Natural killer cell (primary cell): ENCODE data around the gene TSPO2. TPM values are rescaled to one million over a fixed set of nuclear protein-coding genes. Genes with fewer than 3 reads are reported as not detected.

ENCODE experiments used
- ATAC-seq, 3 donors: fragments of 150-1000 bp in 2 of 3; fragments of 200-7000 bp in 1 of 3; cut with Tn5 transposase; 1 replicate in 1 of 3; 2 replicates in 2 of 3; pipeline ENCODE4 v1.10.0; 2021; ENCODE audit warnings: mild to moderate bottlenecking in 2 of 3, moderate library complexity in 2 of 3
- DNase-seq, 2 donors: peaks; one replicate each; pipeline versions ENCODE4 v3.0.0 to v3.0.0-alpha.2; 2013 to 2021; ENCODE audit warnings: mixed read lengths in 1 of 2
- H3K27ac ChIP-seq: one replicate; pipeline ENCODE4 v1.5.1; 2013; ENCODE audit warnings: mild to moderate bottlenecking, low read length
- H3K27me3 ChIP-seq: one replicate; pipeline ENCODE4 v1.6.1; 2013; ENCODE audit warnings: low read length; ENCODE audit not compliant: control insufficient read depth, insufficient read depth
- H3K36me3 ChIP-seq: one replicate; pipeline ENCODE4 v1.6.1; 2013; ENCODE audit warnings: low read length; ENCODE audit not compliant: control insufficient read depth, insufficient read depth
- H3K4me1 ChIP-seq: one replicate; pipeline ENCODE4 v1.6.1; 2013; ENCODE audit warnings: low read length; ENCODE audit not compliant: control insufficient read depth, insufficient read depth
- H3K4me3 ChIP-seq: one replicate; pipeline ENCODE4 v1.5.1; 2013; ENCODE audit warnings: low read length
- H3K9me3 ChIP-seq: one replicate; pipeline ENCODE4 v1.6.1; 2013; ENCODE audit warnings: low read length; ENCODE audit not compliant: control insufficient read depth, insufficient read depth
- H3K27ac Mint-ChIP-seq, 2 donors: one replicate each; pipeline ENCODE4 v1.8.0; 2022; ENCODE audit warnings: mild to moderate bottlenecking in 2 of 2, mixed read lengths in 2 of 2, moderate library complexity in 1 of 2
- H3K27me3 Mint-ChIP-seq, 2 donors: one replicate each; pipeline ENCODE4 v1.8.0; 2022; ENCODE audit warnings: low read depth in 2 of 2, mixed read lengths in 2 of 2
- H3K36me3 Mint-ChIP-seq: one replicate; pipeline ENCODE4 v1.8.0; 2022; ENCODE audit warnings: mixed read lengths
- H3K4me1 Mint-ChIP-seq, 2 donors: one replicate each; pipeline ENCODE4 v1.8.0; 2022; ENCODE audit warnings: mixed read lengths in 2 of 2
- H3K4me3 Mint-ChIP-seq: one replicate; pipeline ENCODE4 v1.8.0; 2022; ENCODE audit warnings: mild to moderate bottlenecking, moderate library complexity, mixed read lengths
- H3K9me3 Mint-ChIP-seq, 2 donors: one replicate each; pipeline ENCODE4 v1.8.0; 2022; ENCODE audit warnings: mixed read lengths in 2 of 2
- CTCF ChIP-seq: fragments of 200-600 bp; IDR thresholded peaks from one replicate; pipeline ENCODE4 v1.8.0; 2022; ENCODE audit warnings: antibody characterized with exemption
- WGBS: methylation state at CpG from one replicate; pipeline ENCODE4 v1.1.7; 2013; ENCODE audit warnings: missing lambda C conversion rate; ENCODE audit not compliant: insufficient coverage; 5-methylcytosine and 5-hydroxymethylcytosine counted together
- intact Hi-C: fragments of 100-400 bp; cut with micrococcal nuclease; formaldehyde crosslinking; loops from one replicate; pipeline ENCODE4 v1.14.2; 2022
- total RNA-seq, 4 donors: library from RNA; stranded (reverse); fragments of 120-200 nt in 1 of 4; gene quantifications; one replicate each; pipeline versions ENCODE4 v1.2.3 to v1.2.4, GENCODE V29; 2013 to 2022

Gene TSPO2
- total RNA-seq, 3 donors from 2014 or later (not counting 1 experiment from before 2014, with no cell fraction given) = not detected

GRCh38 chr6:41036186-41036585 is 6.1 kb upstream of the TSPO2 start:
- no peak overlapping the region for H3K27ac ChIP-seq
- Mint-ChIP-seq H3K4me3 (no peak overlapping the region), H3K27me3 (no peaks in the 10 kb centered on the region), H3K36me3 (no peaks in the 10 kb centered on the region), H3K9me3 (no peaks in the 10 kb centered on the region), H3K27ac (no peak overlapping the region), H3K4me1 (no peaks in the 10 kb centered on the region)
- ATAC-seq (no peak), DNase-seq (no peak)
- no peaks in the 10 kb centered on the region for H3K27me3 ChIP-seq
- intact Hi-C loops = loop anchor here (5.0 kb wide), 1 partner anchor 1054 kb away; no protein-coding TSS in a partner anchor
- no peak overlapping the region for H3K4me3 ChIP-seq
- no peaks in the 10 kb centered on the region for H3K4me1 ChIP-seq
- WGBS = 75% methylated on average over 2 of the region's 3 CpGs
- TF ChIP-seq CTCF = no peak
- H3K36me3 ChIP-seq = no peaks in the 10 kb centered on the region
- no peaks in the 10 kb centered on the region for H3K9me3 ChIP-seq

DNA sequence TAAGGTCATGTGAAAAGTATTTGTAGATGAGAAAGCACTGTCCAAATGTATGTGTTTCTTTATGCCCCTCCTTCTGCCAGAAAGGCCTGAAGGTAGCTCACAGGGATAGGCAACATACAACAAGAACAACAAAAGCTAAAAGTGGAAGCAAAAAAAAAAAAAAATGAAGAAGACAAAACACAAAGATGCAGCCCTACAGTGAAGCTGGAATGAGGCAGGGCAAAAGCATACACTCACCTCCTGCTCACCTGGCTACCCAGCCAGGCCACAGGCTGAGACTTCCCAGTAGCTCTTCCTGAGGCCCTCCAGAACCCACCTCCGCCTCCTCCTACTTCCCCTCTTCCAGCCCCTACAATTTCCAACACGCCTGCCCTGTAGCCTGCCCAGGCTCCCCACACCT is 5.7 kb upstream of the TSPO2 start:
- Histone ChIP-seq H3K4me3 (no peak overlapping the region), H3K27me3 (no peaks in the 10 kb centered on the region), H3K9me3 (no peaks in the 10 kb centered on the region), H3K4me1 (no peaks in the 10 kb centered on the region), H3K36me3 (no peaks in the 10 kb centered on the region), H3K27ac (no peak overlapping the region)
- intact Hi-C loops = loop anchor here (5.0 kb wide), 1 partner anchor 1054 kb away; no protein-coding TSS in a partner anchor
- 84% methylated on average over 2 of the region's 2 CpGs for WGBS
- DNase-seq (no peak), ATAC-seq (no peak)
- Mint-ChIP-seq H3K27ac (no peak overlapping the region), H3K4me3 (no peak overlapping the region), H3K36me3 (no peaks in the 10 kb centered on the region), H3K4me1 (no peaks in the 10 kb centered on the region), H3K9me3 (no peaks in the 10 kb centered on the region), H3K27me3 (no peaks in the 10 kb centered on the region)
- TF ChIP-seq CTCF = no peak

GRCh38 chr6:41037107-41037900 is 5.0 kb upstream of the TSPO2 start:
- no peak for TF ChIP-seq CTCF
- H3K4me3 ChIP-seq = no peak overlapping the region
- WGBS = 94% methylated on average over 13 of the region's 13 CpGs
- no peaks in the 10 kb centered on the region for H3K36me3 ChIP-seq
- Mint-ChIP-seq H3K4me1 (no peaks in the 10 kb centered on the region), H3K4me3 (no peak overlapping the region), H3K27me3 (no peaks in the 10 kb centered on the region), H3K9me3 (no peaks in the 10 kb centered on the region), H3K36me3 (no peaks in the 10 kb centered on the region), H3K27ac (no peak overlapping the region)
- H3K9me3 ChIP-seq = no peaks in the 10 kb centered on the region
- ATAC-seq = no peak
- H3K4me1 ChIP-seq = no peaks in the 10 kb centered on the region
- intact Hi-C loops = loop anchor here (5.0 kb wide), 1 partner anchor 1055 kb away; no protein-coding TSS in a partner anchor
- no peak overlapping the region for H3K27ac ChIP-seq
- H3K27me3 ChIP-seq = no peaks in the 10 kb centered on the region
- DNase-seq = no peak
